ENCODE results near the gene ISCA1. TPM values are rescaled to one million over a fixed set of nuclear protein-coding genes. Genes with fewer than 3 reads are reported as not detected.

Gene ISCA1
- total and polyA plus RNA-seq, 10 of the 15 experiments (the other 5 are each of a cell fraction or from before 2014, with no cell fraction given) = 8.9 to 36.0 (median 24.2) TPM

DNA sequence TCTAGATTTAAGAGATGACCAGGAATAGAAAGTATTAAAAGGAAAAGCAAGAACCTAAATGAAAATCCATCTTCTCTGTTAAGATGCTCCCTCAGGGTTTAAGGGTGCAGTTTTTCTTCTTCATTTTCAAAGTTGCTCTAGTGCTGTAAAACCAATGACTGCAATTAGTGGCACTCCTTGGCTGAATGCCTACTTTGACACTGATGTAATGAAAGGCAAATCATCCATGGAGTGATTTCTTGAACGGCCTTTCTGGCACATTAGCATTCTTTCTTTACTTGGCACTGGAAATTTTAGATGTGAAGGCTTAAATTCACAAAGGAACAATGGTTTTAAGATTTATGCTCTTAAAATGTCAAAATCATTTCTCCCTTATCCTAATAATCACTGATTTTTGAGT lies 19.3 kb upstream of the ISCA1 start (continued):
- TF ChIP-seq, protein P1, sequence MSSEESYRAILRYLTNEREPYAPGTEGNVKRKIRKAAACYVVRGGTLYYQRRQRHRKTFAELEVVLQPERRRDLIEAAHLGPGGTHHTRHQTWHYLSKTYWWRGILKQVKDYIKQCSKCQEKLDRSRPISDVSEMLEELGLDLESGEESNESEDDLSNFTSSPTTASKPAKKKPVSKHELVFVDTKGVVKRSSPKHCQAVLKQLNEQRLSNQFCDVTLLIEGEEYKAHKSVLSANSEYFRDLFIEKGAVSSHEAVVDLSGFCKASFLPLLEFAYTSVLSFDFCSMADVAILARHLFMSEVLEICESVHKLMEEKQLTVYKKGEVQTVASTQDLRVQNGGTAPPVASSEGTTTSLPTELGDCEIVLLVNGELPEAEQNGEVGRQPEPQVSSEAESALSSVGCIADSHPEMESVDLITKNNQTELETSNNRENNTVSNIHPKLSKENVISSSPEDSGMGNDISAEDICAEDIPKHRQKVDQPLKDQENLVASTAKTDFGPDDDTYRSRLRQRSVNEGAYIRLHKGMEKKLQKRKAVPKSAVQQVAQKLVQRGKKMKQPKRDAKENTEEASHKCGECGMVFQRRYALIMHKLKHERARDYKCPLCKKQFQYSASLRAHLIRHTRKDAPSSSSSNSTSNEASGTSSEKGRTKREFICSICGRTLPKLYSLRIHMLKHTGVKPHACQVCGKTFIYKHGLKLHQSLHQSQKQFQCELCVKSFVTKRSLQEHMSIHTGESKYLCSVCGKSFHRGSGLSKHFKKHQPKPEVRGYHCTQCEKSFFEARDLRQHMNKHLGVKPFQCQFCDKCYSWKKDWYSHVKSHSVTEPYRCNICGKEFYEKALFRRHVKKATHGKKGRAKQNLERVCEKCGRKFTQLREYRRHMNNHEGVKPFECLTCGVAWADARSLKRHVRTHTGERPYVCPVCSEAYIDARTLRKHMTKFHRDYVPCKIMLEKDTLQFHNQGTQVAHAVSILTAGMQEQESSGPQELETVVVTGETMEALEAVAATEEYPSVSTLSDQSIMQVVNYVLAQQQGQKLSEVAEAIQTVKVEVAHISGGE (CRISPR knock-in tag; IDR thresholded peaks at IDR 0.05) = no peak
- TF ChIP-seq NBN (IDR thresholded peaks at IDR 0.05) = no peak
- TF ChIP-seq BHLHE40 (IDR thresholded peaks at IDR 0.05; ENCODE audit: borderline replicate concordance in 1 of 2, low read depth in 2 of 2, low read length in 1 of 2) = no peak

DNA sequence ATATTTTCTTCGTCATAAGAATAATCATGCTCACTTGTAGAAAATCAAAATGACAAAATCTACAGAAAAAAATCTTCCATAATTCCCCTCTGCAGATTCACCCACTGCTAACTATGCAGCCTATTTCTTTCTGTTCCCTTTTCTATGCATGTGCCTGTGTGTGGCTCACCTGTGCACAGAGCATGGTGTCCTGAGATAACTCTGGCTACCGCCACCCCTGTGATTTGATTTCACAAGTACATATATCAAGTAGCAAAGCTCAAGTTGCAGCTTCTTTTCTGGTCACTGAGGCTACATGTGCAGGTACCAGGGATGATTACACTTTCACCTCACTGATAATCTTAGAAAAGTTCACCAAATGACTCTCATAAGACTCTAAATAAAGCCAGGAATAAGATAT lies 18.4 kb upstream of the ISCA1 start:
- no peaks in the 10 kb centered on the region for H3K27me3 ChIP-seq (replicated peaks in 1 of 2; ENCODE audit: control insufficient read depth in 2 of 2, insufficient read depth in 2 of 2, low read length in 1 of 2)
- H3K36me3 ChIP-seq (ENCODE audit: control insufficient read depth in 2 of 2, insufficient read depth in 2 of 2, low read length in 1 of 2) = peaks cover 3 to 52% of the 10 kb centered on the region in 2 experiments
- ChIA-PET POLR2A (no interaction called here), SMC1A (ENCODE audit: uncharacterized antibody, unreplicated experiment) (interaction anchor here (1.1 kb wide), 1 partner anchor 9 kb away, joined by 3 read pairs; no protein-coding TSS in a partner anchor), RAD21 (ENCODE audit: unreplicated experiment) (no interaction called here), CTCF (no interaction called here)
- H4K20me1 ChIP-seq (ENCODE audit: control insufficient read depth, insufficient read depth) = no peaks in the 10 kb centered on the region
- in situ Hi-C loops (cut with MboI) = no loop called here
- TSS peak; percentile 3 for BruUV-seq (replicated peaks)
- intact Hi-C loops (cut with micrococcal nuclease; ENCODE audit: unreplicated experiment) = no loop called here
- H3K9me3 ChIP-seq (replicated peaks; ENCODE audit: control insufficient read depth, insufficient read depth, low read length) = no peaks in the 10 kb centered on the region
- TF ChIP-seq DPF2 (IDR thresholded peaks at IDR 0.05) (no peak), PML (IDR thresholded peaks at IDR 0.05; ENCODE audit: low read length) (no peak), PAX8 (IDR thresholded peaks at IDR 0.05) (no peak), LARP7 (IDR thresholded peaks at IDR 0.05) (no peak)
- TF ChIP-seq, protein P1 (CRISPR knock-in tag; IDR thresholded peaks at IDR 0.05) = no peak
- TF ChIP-seq, protein P2, sequence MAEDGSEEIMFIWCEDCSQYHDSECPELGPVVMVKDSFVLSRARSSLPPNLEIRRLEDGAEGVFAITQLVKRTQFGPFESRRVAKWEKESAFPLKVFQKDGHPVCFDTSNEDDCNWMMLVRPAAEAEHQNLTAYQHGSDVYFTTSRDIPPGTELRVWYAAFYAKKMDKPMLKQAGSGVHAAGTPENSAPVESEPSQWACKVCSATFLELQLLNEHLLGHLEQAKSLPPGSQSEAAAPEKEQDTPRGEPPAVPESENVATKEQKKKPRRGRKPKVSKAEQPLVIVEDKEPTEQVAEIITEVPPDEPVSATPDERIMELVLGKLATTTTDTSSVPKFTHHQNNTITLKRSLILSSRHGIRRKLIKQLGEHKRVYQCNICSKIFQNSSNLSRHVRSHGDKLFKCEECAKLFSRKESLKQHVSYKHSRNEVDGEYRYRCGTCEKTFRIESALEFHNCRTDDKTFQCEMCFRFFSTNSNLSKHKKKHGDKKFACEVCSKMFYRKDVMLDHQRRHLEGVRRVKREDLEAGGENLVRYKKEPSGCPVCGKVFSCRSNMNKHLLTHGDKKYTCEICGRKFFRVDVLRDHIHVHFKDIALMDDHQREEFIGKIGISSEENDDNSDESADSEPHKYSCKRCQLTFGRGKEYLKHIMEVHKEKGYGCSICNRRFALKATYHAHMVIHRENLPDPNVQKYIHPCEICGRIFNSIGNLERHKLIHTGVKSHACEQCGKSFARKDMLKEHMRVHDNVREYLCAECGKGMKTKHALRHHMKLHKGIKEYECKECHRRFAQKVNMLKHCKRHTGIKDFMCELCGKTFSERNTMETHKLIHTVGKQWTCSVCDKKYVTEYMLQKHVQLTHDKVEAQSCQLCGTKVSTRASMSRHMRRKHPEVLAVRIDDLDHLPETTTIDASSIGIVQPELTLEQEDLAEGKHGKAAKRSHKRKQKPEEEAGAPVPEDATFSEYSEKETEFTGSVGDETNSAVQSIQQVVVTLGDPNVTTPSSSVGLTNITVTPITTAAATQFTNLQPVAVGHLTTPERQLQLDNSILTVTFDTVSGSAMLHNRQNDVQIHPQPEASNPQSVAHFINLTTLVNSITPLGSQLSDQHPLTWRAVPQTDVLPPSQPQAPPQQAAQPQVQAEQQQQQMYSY (CRISPR knock-in tag; IDR thresholded peaks at IDR 0.05) = no peak
- TF ChIP-seq, protein P3, sequence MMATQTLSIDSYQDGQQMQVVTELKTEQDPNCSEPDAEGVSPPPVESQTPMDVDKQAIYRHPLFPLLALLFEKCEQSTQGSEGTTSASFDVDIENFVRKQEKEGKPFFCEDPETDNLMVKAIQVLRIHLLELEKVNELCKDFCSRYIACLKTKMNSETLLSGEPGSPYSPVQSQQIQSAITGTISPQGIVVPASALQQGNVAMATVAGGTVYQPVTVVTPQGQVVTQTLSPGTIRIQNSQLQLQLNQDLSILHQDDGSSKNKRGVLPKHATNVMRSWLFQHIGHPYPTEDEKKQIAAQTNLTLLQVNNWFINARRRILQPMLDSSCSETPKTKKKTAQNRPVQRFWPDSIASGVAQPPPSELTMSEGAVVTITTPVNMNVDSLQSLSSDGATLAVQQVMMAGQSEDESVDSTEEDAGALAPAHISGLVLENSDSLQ (IDR thresholded peaks at IDR 0.05) = no peak
- no peaks in the 10 kb centered on the region for H3K79me2 ChIP-seq (ENCODE audit: control insufficient read depth, insufficient read depth, low read length)
- no peak overlapping the region for H3K4me2 ChIP-seq (ENCODE audit: control insufficient read depth, insufficient read depth)
- no peak overlapping the region for H3K27ac ChIP-seq (ENCODE audit: control insufficient read depth, insufficient read depth)
- ATAC-seq (no peak), FAIRE-seq (no peak), DNase-seq (ENCODE audit: low read depth, low spot score) (no peak)
- H3K4me3 ChIP-seq = no peak overlapping the region
- H3K4me1 ChIP-seq (ENCODE audit: control insufficient read depth, insufficient read depth, low read length) = no peaks in the 10 kb centered on the region
- no peak overlapping the region for H3K9ac ChIP-seq (ENCODE audit: control insufficient read depth, insufficient read depth, low read length)
- H2AFZ ChIP-seq (ENCODE audit: control insufficient read depth, low read depth, low read length) = no peak overlapping the region
- 25% methylated on average over 2 of the region's 2 CpGs for WGBS (ENCODE audit: insufficient coverage, insufficient replicate concordance, low lambda C conversion rate, missing lambda C conversion rate)

Data from GM12878 (cell line).